Activated CD4-positive, alpha-beta memory T cell treated with anti-CD3 and anti-CD28 coated beads, Interleukin-2, amount 10 ng/mL, durations not matched to agents 7 days and 5 days (primary cell): Measurements from ENCODE around the gene HRG. TPM values are rescaled to one million over a fixed set of nuclear protein-coding genes. Genes with fewer than 3 reads are reported as not detected.
"Not testable (repeated sequence)": the region's sequence is repeated elsewhere in the genome, so short reads cannot be mapped to it uniquely, and the experiment has no call there.

ENCODE experiments used
- CTCF ChIA-PET: fragments of 350-600 bp; sonication (Branson Sonifier 250); formaldehyde crosslinking; loops from one replicate; lab custom pipeline; 2021; ENCODE audit warnings: antibody characterized with exemption, inconsistent platforms; lab: Charles Lee
- POLR2A ChIA-PET: fragments of 350-600 bp; sonication (Branson Sonifier 250); formaldehyde crosslinking; loops from one replicate; lab custom pipeline; 2021; ENCODE audit warnings: antibody characterized with exemption; lab: Charles Lee
- DNase-seq: peaks from one replicate; pipeline ENCODE4 v3.0.0-alpha.2; 2020
- H3K27ac Mint-ChIP-seq: one replicate; pipeline ENCODE4 v1.8.0; 2021; ENCODE audit warnings: mild to moderate bottlenecking, mixed read lengths
- H3K27me3 Mint-ChIP-seq: one replicate; pipeline ENCODE4 v1.8.0; 2021; ENCODE audit warnings: mixed read lengths
- H3K36me3 Mint-ChIP-seq: one replicate; pipeline ENCODE4 v1.8.0; 2021; ENCODE audit warnings: low read depth, mixed read lengths
- H3K4me1 Mint-ChIP-seq: one replicate; pipeline ENCODE4 v1.8.0; 2021; ENCODE audit warnings: mixed read lengths
- H3K4me3 Mint-ChIP-seq: one replicate; pipeline ENCODE4 v1.8.0; 2021; ENCODE audit warnings: mild to moderate bottlenecking, mixed read lengths
- H3K9me3 Mint-ChIP-seq: one replicate; pipeline ENCODE4 v1.8.0; 2021; ENCODE audit warnings: mixed read lengths
- total RNA-seq, 2 experiments: library from RNA; stranded (reverse); gene quantifications; one replicate each; pipeline ENCODE4 v1.2.3, GENCODE V29; 2021

HRG gene
- total RNA-seq, 2 experiments from 2014 or later: not detected

DNA sequence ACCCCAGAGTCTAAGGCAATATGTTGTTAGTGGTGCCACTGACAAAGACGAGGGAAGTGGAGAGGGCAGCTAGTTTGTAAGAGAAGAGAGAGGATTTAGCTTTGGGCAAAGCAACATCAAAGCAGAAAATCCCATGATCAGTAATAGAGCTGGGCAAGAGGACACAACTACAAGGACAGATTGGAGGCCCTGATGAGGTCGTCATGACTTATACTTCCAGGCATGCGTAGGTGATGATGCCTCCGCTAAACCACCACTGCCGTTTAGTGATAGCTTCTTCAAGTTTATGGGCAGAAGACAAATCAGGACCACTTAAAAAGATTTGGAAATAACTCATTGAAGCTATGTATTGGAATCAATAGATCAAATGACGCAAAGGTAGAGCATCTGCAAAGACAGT lies 2.6 kb downstream of the HRG start:
- no peak for DNase-seq
- ChIA-PET POLR2A (interaction anchor here (0.9 kb wide), 1 partner anchor 115 kb away, joined by 4 read pairs; the partner anchor contains the start of gene EIF4A2), CTCF (no interaction called here)

DNA sequence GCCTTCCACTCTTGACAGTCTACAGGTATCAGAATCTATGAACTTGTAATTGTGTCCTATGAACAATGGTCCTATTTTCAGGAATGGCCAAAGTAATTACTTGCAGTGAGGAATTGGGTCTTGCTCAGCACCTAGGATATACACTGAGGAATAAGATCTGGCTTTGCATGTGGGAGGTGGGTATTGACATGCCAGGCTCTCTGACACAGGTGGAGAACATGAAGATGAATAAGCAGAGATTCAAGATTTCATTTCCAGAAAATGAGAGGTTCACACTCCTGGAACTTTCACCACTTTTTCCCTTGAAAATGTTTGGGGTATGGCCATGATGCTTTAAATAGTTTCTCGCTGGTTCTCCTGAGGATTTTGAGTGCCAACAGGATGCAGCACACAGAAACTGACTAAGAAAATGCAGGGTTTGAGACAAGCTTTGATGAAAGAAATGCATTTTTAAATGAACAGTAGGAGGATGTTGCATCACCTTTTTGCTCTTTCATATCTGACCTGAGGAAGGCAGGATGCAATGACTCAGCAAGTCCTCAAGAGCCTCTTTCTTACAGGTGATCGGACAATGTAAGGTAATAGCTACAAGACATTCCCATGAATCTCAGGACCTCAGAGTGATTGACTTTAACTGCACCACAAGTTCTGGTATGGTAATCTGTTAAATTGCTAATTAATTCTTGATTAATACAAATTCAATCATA lies 3.7 kb downstream of the HRG start:
- no peak for DNase-seq
- Mint-ChIP-seq H3K4me3 (no peak overlapping the region), H3K27ac (peak overlapping the region; percentile 54), H3K27me3 (peaks cover 28% of the 10 kb centered on the region), H3K9me3 (peaks cover 5% of the 10 kb centered on the region), H3K4me1 (peaks cover 21% of the 10 kb centered on the region), H3K36me3 (no peaks in the 10 kb centered on the region)
- POLR2A ChIA-PET: no interaction called here
- CTCF ChIA-PET: no interaction called here

More for the DNA sequence above, 2.6 kb downstream of the HRG start:
- Mint-ChIP-seq H3K4me3 (no peak overlapping the region), H3K4me1 (peaks cover 21% of the 10 kb centered on the region), H3K36me3 (no peaks in the 10 kb centered on the region), H3K27me3 (peaks cover 24% of the 10 kb centered on the region), H3K27ac (no peak overlapping the region), H3K9me3 (peaks cover 5% of the 10 kb centered on the region)

DNA sequence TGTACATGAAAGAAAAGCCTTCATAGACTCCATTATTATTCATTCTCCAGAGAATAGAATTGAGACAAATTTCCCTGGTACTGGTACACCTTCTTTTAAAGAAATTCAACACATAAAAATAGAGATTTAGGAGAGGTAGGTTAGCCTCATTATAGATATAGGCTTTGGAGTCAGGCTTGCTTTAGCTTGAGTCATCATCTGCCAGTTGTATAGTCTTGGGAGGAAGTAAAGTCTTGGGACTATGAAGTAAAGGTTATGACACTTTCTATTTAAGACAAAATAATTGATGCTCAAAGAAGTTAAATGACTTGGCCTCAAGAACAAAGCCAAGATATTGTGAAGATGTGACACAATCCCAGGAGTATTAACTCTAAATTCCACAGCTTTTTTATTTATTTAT lies 4.3 kb downstream of the HRG start:
- no peak overlapping the region for H3K4me3 Mint-ChIP-seq
- DNase-seq: no peak
- no peaks in the 10 kb centered on the region for H3K36me3 Mint-ChIP-seq
- peaks cover 21% of the 10 kb centered on the region for H3K4me1 Mint-ChIP-seq
- POLR2A ChIA-PET: no interaction called here
- CTCF ChIA-PET: no interaction called here
- H3K9me3 Mint-ChIP-seq: peaks cover 5% of the 10 kb centered on the region
- H3K27me3 Mint-ChIP-seq: peaks cover 29% of the 10 kb centered on the region
- no peak overlapping the region for H3K27ac Mint-ChIP-seq

DNA sequence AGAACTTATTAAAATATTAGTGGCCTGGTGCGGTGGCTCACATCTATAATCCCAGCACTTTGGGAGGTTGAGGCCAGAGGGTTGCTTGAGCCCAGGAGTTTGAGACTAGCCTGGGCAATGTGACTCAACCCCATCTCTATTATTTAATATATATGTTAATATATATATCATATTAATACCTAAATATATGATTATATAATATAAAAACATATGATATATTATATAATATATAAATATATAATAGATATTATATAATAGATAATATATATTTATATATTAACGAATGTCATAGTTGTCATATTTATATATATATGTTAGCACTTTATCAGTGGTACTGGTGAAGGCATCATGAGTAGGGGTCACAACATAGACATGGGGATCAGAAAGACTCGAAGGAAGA lies 5.2 kb downstream of the HRG start:
- H3K27me3 Mint-ChIP-seq: peaks cover 26% of the 10 kb centered on the region
- peaks cover 21% of the 10 kb centered on the region for H3K4me1 Mint-ChIP-seq
- no peaks in the 10 kb centered on the region for H3K36me3 Mint-ChIP-seq
- H3K4me3 Mint-ChIP-seq: no peak overlapping the region
- H3K9me3 Mint-ChIP-seq: peaks cover 5% of the 10 kb centered on the region
- POLR2A ChIA-PET: no interaction called here
- no peak for DNase-seq
- no peak overlapping the region for H3K27ac Mint-ChIP-seq
- CTCF ChIA-PET: no interaction called here

DNA sequence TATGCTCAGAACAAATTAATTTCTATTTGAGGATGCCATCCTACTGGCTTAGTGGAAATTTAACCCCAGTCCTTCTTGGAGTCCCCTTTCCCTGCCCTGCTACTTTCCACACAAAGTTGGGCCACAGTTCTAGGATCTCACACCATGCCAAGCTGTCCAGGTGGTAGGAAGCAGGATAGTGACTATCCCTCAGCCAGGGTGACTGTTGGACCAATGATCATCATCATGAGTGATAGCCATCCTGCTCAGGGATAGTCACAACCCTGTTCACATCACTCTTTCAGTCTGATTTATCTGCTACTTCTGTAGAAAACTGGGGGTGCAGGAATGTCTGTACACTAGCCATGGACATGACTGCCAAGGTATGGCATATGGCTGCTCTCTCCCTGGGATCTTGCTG lies 12.8 kb downstream of the HRG start:
- H3K27ac Mint-ChIP-seq: no peak overlapping the region
- no peaks in the 10 kb centered on the region for H3K36me3 Mint-ChIP-seq
- no peaks in the 10 kb centered on the region for H3K4me1 Mint-ChIP-seq
- H3K9me3 Mint-ChIP-seq: peaks cover 1% of the 10 kb centered on the region
- no peak overlapping the region for H3K4me3 Mint-ChIP-seq
- DNase-seq: no peak
- peaks cover 56% of the 10 kb centered on the region for H3K27me3 Mint-ChIP-seq
- ChIA-PET CTCF (no interaction called here), POLR2A (no interaction called here)

DNA sequence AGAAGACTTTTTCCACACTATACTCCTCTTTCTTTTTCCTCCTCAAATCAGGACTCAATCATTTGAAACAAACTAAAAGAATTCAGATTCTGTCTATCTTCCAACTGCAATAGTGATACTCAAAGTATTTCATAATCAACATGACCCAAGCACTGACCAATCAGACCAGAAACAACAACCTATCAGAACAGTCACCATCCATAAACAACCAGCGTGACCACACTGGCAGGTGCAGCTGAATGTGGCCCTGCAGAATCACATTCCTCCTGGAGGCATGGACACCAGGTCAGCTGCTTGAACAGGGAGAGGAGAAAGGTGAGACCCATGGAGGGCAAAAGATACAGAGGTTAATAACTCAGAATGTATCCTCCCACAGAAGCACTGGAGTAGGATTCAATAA lies 13.3 kb downstream of the HRG start:
- Mint-ChIP-seq H3K36me3 (no peaks in the 10 kb centered on the region), H3K4me1 (no peaks in the 10 kb centered on the region), H3K9me3 (peaks cover 1% of the 10 kb centered on the region), H3K27me3 (peaks cover 50% of the 10 kb centered on the region), H3K27ac (no peak overlapping the region), H3K4me3 (no peak overlapping the region)
- no peak for DNase-seq
- ChIA-PET CTCF (no interaction called here), POLR2A (no interaction called here)

DNA sequence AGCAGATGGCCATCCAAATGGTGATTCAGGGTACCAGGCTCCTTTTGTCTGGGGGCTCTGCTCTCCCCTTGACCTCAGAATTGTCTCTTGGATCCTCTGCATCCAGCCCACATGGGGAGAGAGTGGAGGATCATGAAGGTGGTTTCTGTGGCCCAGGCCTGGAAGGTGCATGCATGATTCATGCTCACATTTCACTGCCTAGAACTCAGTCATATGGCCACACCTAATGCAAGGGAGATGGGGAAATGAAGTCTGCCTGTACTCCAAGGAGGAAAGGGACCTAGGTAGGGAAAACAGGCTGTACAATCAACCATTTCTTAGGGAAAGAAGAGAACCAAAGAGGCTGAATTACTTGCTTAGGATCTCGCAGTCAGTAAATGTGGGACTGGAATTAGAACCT lies 15.1 kb downstream of the HRG start:
- H3K4me1 Mint-ChIP-seq: no peaks in the 10 kb centered on the region
- ChIA-PET CTCF (no interaction called here), POLR2A (no interaction called here)
- H3K27ac Mint-ChIP-seq: no peak overlapping the region
- no peak overlapping the region for H3K4me3 Mint-ChIP-seq
- peaks cover 12% of the 10 kb centered on the region for H3K9me3 Mint-ChIP-seq
- no peaks in the 10 kb centered on the region for H3K36me3 Mint-ChIP-seq
- peaks cover 52% of the 10 kb centered on the region for H3K27me3 Mint-ChIP-seq
- DNase-seq: no peak

DNA sequence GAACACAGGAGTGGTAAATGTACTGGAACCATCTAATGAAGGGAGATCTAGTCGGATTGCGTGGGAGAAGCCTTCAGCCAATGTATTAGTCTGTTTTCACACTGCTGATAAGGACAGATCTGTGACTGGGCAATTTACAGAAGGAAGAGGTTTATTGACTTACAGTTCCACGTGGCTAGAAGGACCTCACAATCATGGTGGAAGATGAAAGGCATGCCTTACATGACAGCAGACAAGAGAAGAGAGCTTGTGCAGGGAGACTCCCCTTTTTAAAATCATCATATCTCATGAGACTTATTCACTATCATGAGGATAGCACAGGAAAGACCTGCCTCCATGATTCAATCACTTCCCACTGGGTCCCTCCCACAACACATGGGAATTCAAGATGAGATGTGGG lies 17.0 kb downstream of the HRG start:
- POLR2A ChIA-PET: no interaction called here
- no peaks in the 10 kb centered on the region for H3K36me3 Mint-ChIP-seq

DNA sequence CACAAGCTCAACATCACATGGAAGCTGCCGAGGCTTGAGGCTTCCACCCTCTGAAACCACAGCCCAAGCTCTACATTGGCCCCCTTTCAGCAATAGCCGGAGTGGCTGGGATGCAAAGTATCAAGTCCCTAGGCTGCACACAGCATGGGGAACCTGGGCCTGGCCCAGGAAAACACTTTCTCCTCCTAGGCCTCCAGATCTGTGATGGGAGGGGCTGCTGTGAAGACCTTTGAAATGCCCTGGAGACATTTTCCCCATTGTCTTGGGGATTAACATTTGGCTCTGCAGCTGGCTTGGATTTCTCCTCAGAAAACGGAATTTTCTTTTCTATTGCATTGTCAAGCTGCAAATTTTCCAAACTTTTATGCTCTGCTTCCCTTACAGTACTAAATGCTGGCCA lies 18.2 kb downstream of the HRG start:
- Mint-ChIP-seq H3K27me3 (peaks cover 45% of the 10 kb centered on the region), H3K4me3 (no peak overlapping the region), H3K27ac (no peak overlapping the region), H3K4me1 (peaks cover 5% of the 10 kb centered on the region), H3K36me3 (no peaks in the 10 kb centered on the region), H3K9me3 (peaks cover 12% of the 10 kb centered on the region)
- ChIA-PET CTCF (no interaction called here), POLR2A (no interaction called here)
- DNase-seq: no peak

More for the DNA sequence above, 17.0 kb downstream of the HRG start:
- no peak for DNase-seq
- no peak overlapping the region for H3K27ac Mint-ChIP-seq
- CTCF ChIA-PET: no interaction called here
- peaks cover 2% of the 10 kb centered on the region for H3K4me1 Mint-ChIP-seq
- H3K9me3 Mint-ChIP-seq: peaks cover 12% of the 10 kb centered on the region
- H3K4me3 Mint-ChIP-seq: no peak overlapping the region
- peaks cover 50% of the 10 kb centered on the region for H3K27me3 Mint-ChIP-seq

DNA sequence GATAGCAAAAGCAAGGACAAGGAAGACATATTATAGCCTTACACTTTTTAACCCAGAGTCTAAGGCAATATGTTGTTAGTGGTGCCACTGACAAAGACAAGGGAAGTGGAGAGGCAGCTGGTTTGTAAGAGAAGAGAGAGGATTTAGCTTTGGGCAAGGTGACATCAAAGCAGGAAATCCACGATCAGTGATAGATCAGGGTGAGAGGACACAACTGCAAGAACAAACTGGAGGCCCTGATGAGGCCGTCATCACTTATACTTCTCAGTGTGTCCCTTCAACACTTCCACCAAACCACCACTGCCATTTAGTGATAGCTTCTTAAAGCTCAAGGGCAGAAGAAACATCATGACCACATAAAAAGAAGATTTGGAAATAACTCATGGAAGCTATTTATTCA lies 20.7 kb downstream of the HRG start:
- CTCF ChIA-PET, H3K27ac Mint-ChIP-seq, POLR2A ChIA-PET, H3K4me1 Mint-ChIP-seq, DNase-seq, H3K4me3 Mint-ChIP-seq, H3K36me3 Mint-ChIP-seq: not testable (repeated sequence)
- Mint-ChIP-seq H3K9me3 (peaks cover 12% of the 10 kb centered on the region), H3K27me3 (peaks cover 48% of the 10 kb centered on the region)

DNA sequence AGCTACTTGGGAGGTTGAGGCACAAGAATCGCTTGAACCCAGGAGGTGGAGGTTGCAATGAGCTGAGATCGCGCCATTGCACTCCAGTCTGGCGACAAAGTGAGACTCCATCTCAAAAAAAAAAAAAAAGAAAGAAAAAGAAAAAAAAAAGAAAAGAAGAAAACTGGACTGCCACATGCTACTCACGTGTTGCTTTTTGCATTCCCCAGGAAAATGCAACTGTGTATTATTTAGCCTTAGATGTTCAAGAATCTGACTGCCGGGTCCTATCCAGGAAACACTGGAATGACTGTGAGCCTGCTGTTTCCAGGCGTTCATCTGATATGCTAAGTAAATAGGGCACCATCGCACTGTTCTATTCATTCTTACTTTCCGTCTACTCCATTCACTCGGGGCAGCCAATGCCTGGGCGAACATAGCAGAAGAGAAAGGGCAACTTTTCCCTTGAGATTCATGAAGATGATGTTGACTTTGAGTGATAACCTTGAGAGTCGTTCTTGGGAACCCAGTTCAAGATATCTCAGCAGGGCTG lies 21.4 kb downstream of the HRG start:
- peaks cover 5% of the 10 kb centered on the region for H3K4me1 Mint-ChIP-seq
- ChIA-PET CTCF (no interaction called here), POLR2A (no interaction called here)
- no peak for DNase-seq
- peaks cover 53% of the 10 kb centered on the region for H3K27me3 Mint-ChIP-seq
- H3K27ac Mint-ChIP-seq: no peak overlapping the region
- peaks cover 12% of the 10 kb centered on the region for H3K9me3 Mint-ChIP-seq
- no peaks in the 10 kb centered on the region for H3K36me3 Mint-ChIP-seq
- no peak overlapping the region for H3K4me3 Mint-ChIP-seq

DNA sequence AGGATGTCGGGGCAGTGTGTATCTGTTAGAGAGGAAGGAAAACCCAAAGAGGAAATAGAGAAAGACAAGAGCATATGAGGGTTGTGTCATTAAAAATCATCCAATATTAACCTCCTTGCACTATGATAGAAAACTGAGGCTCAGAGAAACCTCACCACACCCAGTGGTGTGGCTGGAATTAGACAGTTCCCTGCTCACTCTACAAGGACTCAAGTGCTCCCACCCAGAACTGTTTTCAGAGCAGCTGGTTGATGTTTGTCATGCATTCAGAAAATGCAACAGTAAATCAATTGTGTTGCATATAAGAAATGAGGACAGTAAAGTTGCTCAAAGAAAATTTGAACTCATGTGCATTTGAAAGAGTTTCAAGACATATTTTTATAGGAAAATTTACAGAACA lies 24.5 kb downstream of the HRG start:
- CTCF ChIA-PET, POLR2A ChIA-PET: not testable (repeated sequence)

DNA sequence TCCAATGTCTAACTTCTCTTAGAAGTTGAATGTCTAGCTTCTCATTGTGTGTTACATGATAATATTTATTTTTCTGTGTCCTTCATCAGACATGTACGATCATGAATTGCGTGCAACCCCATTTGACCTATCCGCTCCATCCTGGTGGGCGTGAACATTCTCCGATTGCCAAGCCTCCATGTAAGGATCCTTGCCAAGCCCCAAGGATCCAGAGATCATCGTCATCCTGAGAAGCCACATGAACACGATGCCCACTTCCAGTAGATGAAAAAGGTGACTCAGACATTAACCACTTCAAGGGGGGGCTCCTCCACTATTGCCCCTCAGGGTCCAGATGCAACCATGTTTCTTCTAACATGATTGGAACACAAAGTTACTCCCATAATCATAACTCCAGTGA lies 25.9 kb downstream of the HRG start:
- no peak overlapping the region for H3K27ac Mint-ChIP-seq
- H3K4me3 Mint-ChIP-seq: no peak overlapping the region
- ChIA-PET CTCF (no interaction called here), POLR2A (no interaction called here)
- H3K27me3 Mint-ChIP-seq: peaks cover 37% of the 10 kb centered on the region
- peaks cover 5% of the 10 kb centered on the region for H3K4me1 Mint-ChIP-seq
- no peaks in the 10 kb centered on the region for H3K9me3 Mint-ChIP-seq
- H3K36me3 Mint-ChIP-seq: no peaks in the 10 kb centered on the region
- no peak for DNase-seq

More for the DNA sequence above, 24.5 kb downstream of the HRG start:
- H3K4me3 Mint-ChIP-seq, H3K27ac Mint-ChIP-seq, H3K4me1 Mint-ChIP-seq, H3K36me3 Mint-ChIP-seq, DNase-seq, H3K9me3 Mint-ChIP-seq: not testable (repeated sequence)
- H3K27me3 Mint-ChIP-seq: peaks cover 46% of the 10 kb centered on the region

DNA sequence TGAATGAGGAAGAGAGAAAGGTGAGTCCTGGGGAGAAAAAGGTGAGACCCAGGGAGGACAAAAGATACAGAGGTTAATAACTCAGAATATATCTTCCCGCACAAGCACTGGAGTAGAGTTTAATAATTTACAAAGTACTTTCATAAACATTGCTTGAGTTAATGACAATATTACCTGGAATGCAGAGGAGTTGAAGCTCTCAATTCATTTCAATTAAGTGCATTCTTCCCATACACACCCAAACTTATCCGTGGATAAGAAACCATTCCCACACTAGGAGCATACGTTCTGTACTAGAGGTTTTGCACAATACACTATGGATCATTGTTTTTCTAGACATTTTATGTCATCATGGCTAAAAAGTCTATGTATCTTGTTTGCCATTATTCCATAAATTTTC lies 28.0 kb downstream of the HRG start:
- Mint-ChIP-seq H3K9me3 (no peaks in the 10 kb centered on the region), H3K27me3 (peaks cover 31% of the 10 kb centered on the region), H3K27ac (no peak overlapping the region), H3K4me3 (no peak overlapping the region), H3K4me1 (no peaks in the 10 kb centered on the region), H3K36me3 (no peaks in the 10 kb centered on the region)
- ChIA-PET CTCF (no interaction called here), POLR2A (no interaction called here)
- no peak for DNase-seq
